IMR-90 (cell line): ENCODE results near the gene WDR74.

Source experiments
- MXI1 ChIP-seq: IDR thresholded peaks from 2 replicates; pipeline ENCODE4 v1.6.1; 2012; ENCODE audit warnings: low read depth, mild to moderate bottlenecking, low read length, moderate library complexity, borderline replicate concordance
- NFE2L2 ChIP-seq: fragments of 150-350 bp; IDR thresholded peaks from 2 replicates; pipeline ENCODE4 v1.6.1; 2016; ENCODE audit warnings: low read depth, mild to moderate bottlenecking, low read length
- POLR2A ChIP-seq: IDR thresholded peaks from 2 replicates; pipeline ENCODE4 v1.6.1; 2012; ENCODE audit warnings: mild to moderate bottlenecking, low read depth, low read length
- SMC3 ChIP-seq: fragments of 150-350 bp; IDR thresholded peaks from 2 replicates; pipeline ENCODE4 v1.6.1; 2016; ENCODE audit warnings: low read depth, mild to moderate bottlenecking, antibody characterized with exemption, low read length, moderate library complexity
- TF ChIP-seq, protein P1 (sequence below): conservative IDR thresholded peaks from 2 replicates; pipeline ENCODE4 v1.5.1; 2012; ENCODE audit warnings: mild to moderate bottlenecking, low read depth, low read length, improper control_type of control experiment

DNA sequence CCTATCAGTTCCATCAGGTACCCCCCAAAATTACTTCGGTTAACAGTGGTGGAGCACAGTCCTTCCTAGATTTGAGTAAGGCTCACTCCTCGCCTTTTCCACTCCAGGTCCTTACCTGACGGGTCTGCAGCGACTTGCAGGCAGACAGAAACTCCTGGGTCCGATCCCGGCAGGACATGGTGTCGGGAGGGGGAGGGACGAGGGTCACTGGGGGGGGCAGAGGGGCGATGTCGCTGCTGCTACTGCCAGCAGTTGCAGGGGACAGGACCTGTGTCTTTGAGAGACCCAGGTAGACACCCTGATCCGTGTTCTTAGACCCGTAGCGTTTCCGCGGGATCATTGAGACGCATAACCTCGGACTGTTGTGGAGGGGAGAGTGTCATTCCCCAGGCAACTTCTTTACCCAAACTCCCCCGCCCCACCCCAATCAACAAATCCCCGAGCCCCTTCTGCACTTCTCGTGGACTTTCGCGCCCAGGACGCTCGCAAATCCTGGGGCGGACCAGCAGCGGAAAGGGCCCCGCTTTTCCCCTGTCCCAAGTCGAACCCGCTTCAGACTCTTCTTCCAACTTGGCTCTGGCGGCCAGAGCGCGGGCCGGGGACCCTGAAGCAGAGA, 8.4 kb downstream of the WDR74 start:
- TF ChIP-seq POLR2A (no peak), MXI1 (no peak), NFE2L2 (no peak), SMC3 (no peak)
- TF ChIP-seq, protein P1, sequence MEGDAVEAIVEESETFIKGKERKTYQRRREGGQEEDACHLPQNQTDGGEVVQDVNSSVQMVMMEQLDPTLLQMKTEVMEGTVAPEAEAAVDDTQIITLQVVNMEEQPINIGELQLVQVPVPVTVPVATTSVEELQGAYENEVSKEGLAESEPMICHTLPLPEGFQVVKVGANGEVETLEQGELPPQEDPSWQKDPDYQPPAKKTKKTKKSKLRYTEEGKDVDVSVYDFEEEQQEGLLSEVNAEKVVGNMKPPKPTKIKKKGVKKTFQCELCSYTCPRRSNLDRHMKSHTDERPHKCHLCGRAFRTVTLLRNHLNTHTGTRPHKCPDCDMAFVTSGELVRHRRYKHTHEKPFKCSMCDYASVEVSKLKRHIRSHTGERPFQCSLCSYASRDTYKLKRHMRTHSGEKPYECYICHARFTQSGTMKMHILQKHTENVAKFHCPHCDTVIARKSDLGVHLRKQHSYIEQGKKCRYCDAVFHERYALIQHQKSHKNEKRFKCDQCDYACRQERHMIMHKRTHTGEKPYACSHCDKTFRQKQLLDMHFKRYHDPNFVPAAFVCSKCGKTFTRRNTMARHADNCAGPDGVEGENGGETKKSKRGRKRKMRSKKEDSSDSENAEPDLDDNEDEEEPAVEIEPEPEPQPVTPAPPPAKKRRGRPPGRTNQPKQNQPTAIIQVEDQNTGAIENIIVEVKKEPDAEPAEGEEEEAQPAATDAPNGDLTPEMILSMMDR: no peak
